ENCODE results near the gene PLEKHB1.
A peak's percentile ranks its signal among the peaks of the same experiment; 100 is the strongest.

PLEKHB1 gene

DNA sequence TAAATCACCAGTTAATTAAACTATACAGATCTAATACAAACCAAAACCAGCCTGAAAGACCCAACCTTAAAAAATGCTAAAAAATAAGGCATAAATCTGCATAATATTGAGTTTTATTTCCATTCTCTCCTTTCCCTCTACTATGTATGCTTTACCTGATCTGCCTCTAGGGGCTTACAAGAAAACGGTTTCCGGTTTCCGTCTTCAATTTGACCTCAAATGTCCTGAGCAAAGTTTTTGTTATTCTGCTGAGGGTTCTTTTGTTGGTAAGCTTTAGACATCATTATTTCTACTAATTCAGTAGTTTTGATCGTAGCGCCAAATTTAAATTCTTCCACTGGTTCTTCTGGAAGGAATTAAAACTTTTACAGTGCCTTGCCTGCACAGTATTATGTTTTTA, 30.2 kb downstream of the PLEKHB1 start:
- TF ChIP-seq, protein P1, sequence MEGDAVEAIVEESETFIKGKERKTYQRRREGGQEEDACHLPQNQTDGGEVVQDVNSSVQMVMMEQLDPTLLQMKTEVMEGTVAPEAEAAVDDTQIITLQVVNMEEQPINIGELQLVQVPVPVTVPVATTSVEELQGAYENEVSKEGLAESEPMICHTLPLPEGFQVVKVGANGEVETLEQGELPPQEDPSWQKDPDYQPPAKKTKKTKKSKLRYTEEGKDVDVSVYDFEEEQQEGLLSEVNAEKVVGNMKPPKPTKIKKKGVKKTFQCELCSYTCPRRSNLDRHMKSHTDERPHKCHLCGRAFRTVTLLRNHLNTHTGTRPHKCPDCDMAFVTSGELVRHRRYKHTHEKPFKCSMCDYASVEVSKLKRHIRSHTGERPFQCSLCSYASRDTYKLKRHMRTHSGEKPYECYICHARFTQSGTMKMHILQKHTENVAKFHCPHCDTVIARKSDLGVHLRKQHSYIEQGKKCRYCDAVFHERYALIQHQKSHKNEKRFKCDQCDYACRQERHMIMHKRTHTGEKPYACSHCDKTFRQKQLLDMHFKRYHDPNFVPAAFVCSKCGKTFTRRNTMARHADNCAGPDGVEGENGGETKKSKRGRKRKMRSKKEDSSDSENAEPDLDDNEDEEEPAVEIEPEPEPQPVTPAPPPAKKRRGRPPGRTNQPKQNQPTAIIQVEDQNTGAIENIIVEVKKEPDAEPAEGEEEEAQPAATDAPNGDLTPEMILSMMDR (IDR thresholded peaks at IDR 0.05): 0 out of 2 replicates have a peak, but pooled peaks have one; percentile 10

DNA sequence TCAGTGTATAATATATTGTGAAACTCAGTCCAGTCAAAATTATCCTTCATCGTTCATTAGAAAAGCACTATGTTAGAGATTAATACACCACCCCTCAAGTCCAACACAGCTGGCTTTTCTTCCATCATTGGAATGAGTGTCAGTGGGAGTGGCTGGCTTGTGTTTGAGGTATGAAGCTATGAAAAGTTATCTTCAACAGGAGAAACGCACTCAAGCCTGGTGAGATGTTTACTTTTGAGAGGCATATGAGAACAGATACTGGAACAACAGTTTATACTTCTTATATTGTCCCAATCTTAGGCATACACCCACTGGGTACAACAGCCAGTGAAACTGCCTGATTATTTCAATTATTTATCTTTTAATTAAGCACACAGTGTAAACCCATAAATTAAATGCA, 34.3 kb downstream of the PLEKHB1 start:
- TF ChIP-seq, protein P1 (IDR thresholded peaks at IDR 0.05): no peak
- TF ChIP-seq ZFX (IDR thresholded peaks at IDR 0.05; ENCODE audit: borderline replicate concordance): no peak
- H3K27ac ChIP-seq: peak overlapping the region; percentile 33

More for the DNA sequence above, 30.2 kb downstream of the PLEKHB1 start:
- peak overlapping the region; percentile 48; the same call in 1 of the 2 replicates for H3K27ac ChIP-seq

DNA sequence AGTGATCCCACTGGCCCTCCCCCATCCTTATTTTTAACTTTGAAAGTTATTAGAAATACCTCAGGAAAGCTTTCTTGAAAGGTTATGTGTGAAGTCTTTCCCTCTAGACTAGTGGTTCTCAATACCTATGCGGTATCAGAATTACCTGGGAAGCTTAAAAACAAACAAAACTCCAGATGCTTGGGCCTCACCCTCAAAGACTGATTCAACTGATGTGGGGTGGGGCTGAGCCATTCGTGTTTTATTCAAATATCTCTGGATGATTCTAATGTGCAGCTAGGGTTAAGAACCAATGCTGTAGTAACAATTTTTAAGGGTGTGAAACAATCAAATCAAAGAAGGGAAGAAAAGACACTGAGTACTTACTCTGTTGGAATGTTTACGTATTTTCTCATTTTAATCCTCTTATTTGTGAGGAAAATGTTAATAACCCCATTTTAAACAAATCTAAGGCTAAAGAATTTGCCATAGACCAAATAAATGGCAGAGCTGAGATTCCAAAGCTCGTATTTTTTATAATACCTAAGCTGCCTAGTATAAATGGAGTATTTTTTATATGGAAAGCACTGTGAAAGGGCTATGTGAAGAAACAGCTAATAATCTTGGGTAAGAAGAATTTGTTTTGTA, 47.6 kb downstream of the PLEKHB1 start:
- TF ChIP-seq, protein P1 (IDR thresholded peaks at IDR 0.05): no peak
- TF ChIP-seq ZFX (IDR thresholded peaks at IDR 0.05; ENCODE audit: borderline replicate concordance): no peak
- no peak overlapping the region for H3K27ac ChIP-seq

DNA sequence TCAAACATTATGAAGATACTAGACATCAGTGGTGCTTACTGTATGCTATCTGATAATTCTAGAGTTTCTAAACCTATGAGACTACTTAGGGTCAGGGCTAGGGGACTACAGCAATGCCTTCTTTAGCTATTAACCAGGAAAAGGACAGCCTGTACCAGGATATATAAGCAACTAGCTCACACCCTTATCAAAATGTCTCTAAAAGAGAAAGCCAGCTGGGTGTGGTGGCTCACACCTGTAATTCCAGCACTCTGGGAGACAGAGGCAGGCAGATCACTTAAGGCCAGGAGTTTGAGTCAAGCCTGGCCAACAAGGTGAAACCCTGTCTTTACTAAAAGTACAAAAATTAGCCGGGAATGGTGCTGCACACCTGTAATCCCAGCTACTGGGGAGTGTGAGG, 58.7 kb downstream of the PLEKHB1 start:
- no peak overlapping the region for H3K27ac ChIP-seq
- TF ChIP-seq ZFX (IDR thresholded peaks at IDR 0.05; ENCODE audit: borderline replicate concordance): no peak

DNA sequence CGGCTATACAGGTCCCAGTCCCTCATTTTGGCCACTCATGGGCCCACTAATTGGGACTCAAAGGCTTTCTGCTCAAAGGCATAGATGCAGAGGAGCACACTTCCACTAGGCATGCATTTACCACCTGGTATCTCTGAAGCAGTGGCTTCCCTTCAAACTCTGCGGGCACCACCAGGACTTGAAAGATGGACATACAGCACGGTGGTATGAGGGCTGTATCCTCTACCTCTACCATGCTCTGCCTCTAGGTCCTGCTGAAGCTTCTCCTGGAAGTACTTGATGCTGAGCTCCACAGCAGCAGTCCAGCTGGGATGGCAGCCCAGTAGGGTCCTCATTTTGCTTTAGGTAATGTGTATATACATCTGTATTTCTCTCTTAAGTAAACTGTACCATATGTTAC, 64.6 kb downstream of the PLEKHB1 start:
- H3K27ac ChIP-seq: no peak overlapping the region
- TF ChIP-seq, protein P1 (IDR thresholded peaks at IDR 0.05): no peak
- no peak for TF ChIP-seq ZFX (IDR thresholded peaks at IDR 0.05; ENCODE audit: borderline replicate concordance)

Data from 22Rv1 (cell line).